PC-3 (cell line): ENCODE measurements around the gene MORN1. TPM values are rescaled to one million over a fixed set of nuclear protein-coding genes. Genes with fewer than 3 reads are reported as not detected.

ENCODE experiments used
- ATAC-seq: fragments of 200-7000 bp; cut with Tn5 transposase; 2 replicates; pipeline ENCODE4 v1.9.1; 2020; ENCODE audit warnings: mild to moderate bottlenecking, moderate library complexity
- BruUV-seq: library from RNA; stranded (reverse); fragments of 400-500 nt; replicated peaks from 2 replicates; lab custom pipeline; 2021; lab: Mats Ljungman, UMichigan
- CTCF ChIA-PET: fragments of 300-600 bp; sonication (Branson Sonifier 250); formaldehyde crosslinking; loops from one replicate; lab custom pipeline; 2022; ENCODE audit warnings: antibody characterized with exemption; lab: Charles Lee
- POLR2A ChIA-PET: fragments of 300-600 bp; sonication (Branson Sonifier 250); formaldehyde crosslinking; loops from one replicate; lab custom pipeline; 2022; ENCODE audit warnings: antibody characterized with exemption; ENCODE audit not compliant: unreplicated experiment; lab: Charles Lee
- DNase-seq: peaks from one replicate; pipeline ENCODE4 v3.0.0-alpha.2; 2015
- H2AFZ ChIP-seq: fragments of 300-600 bp; sonication (generic); 2 replicates; pipeline ENCODE4 v1.6.0; 2016; ENCODE audit warnings: antibody characterized with exemption, low read length
- H3F3A ChIP-seq: fragments of 300-600 bp; sonication (generic); one replicate; pipeline ENCODE4 v1.6.0; 2017; ENCODE audit warnings: antibody characterized with exemption, low read length, control low read depth, mild to moderate bottlenecking; ENCODE audit not compliant: unreplicated experiment
- H3K27ac ChIP-seq: fragments of 300-600 bp; sonication (generic); 2 replicates; pipeline ENCODE4 v1.5.1; 2016; ENCODE audit warnings: mild to moderate bottlenecking, low read length
- H3K27me3 ChIP-seq: fragments of 300-600 bp; sonication (generic); 2 replicates; pipeline ENCODE4 v1.6.1; 2016; ENCODE audit warnings: low read length, mixed read lengths
- H3K36me3 ChIP-seq: fragments of 300-600 bp; sonication (generic); 2 replicates; pipeline ENCODE4 v1.6.1; 2016; ENCODE audit warnings: low read depth, mixed run types, low read length, mixed read lengths
- H3K4me1 ChIP-seq: fragments of 300-600 bp; sonication (generic); 2 replicates; pipeline ENCODE4 v1.5.1; 2016; ENCODE audit warnings: low read length; ENCODE audit not compliant: insufficient read depth
- H3K4me2 ChIP-seq: fragments of 300-600 bp; sonication (generic); 2 replicates; pipeline ENCODE4 v1.6.0; 2016; ENCODE audit warnings: low read length
- H3K4me3 ChIP-seq: fragments of 300-600 bp; sonication (generic); 2 replicates; pipeline ENCODE4 v1.5.1; 2016; ENCODE audit warnings: mild to moderate bottlenecking, low read length, mixed read lengths
- H3K79me2 ChIP-seq: fragments of 300-600 bp; sonication (generic); 2 replicates; pipeline ENCODE4 v1.6.1; 2017; ENCODE audit warnings: low read length, mixed read lengths
- H3K9ac ChIP-seq: fragments of 300-600 bp; sonication (generic); 2 replicates; pipeline ENCODE4 v1.6.0; 2016; ENCODE audit warnings: mild to moderate bottlenecking, low read length
- H3K9me2 ChIP-seq: fragments of 300-600 bp; sonication (generic); replicated peaks from 2 replicates; pipeline ENCODE4 v1.6.1; 2016; ENCODE audit warnings: mixed run types, low read length, mixed read lengths
- H3K9me3 ChIP-seq: fragments of 300-600 bp; sonication (generic); 2 replicates; pipeline ENCODE4 v1.6.1; 2016; ENCODE audit warnings: low read length, mixed read lengths
- H4K20me1 ChIP-seq: fragments of 300-600 bp; sonication (generic); 2 replicates; pipeline ENCODE4 v1.6.1; 2016; ENCODE audit warnings: low read length, mixed read lengths
- EZH2 ChIP-seq: fragments of 300-600 bp; sonication (generic); IDR thresholded peaks from one replicate; pipeline ENCODE4 v1.6.1; 2017; ENCODE audit warnings: antibody characterized with exemption, mild to moderate bottlenecking, low read length; ENCODE audit not compliant: unreplicated experiment
- EZH2phosphoT487 ChIP-seq: fragments of 300-600 bp; sonication (generic); IDR thresholded peaks from 2 replicates; pipeline ENCODE4 v1.6.1; 2018; ENCODE audit warnings: mild to moderate bottlenecking, antibody characterized with exemption, low read length, borderline replicate concordance
- intact Hi-C: fragments of 100-400 bp; cut with micrococcal nuclease; formaldehyde crosslinking; loops from 2 replicates; pipeline ENCODE4 v1.9.0; 2023
- total RNA-seq: library from RNA; depleted of rRNA; stranded (reverse); fragments of >200 nt; gene quantifications from 2 replicates; pipeline ENCODE4 v1.2.3, GENCODE V29; 2014
- TF ChIP-seq, protein P1 (sequence below): fragments of 300-600 bp; sonication (generic); conservative IDR thresholded peaks from 2 replicates; pipeline ENCODE4 v1.5.1; 2017; ENCODE audit warnings: antibody characterized with exemption, low read depth, mild to moderate bottlenecking, low read length

MORN1 gene
- total RNA-seq, 1 experiment from 2014 or later = 11.2 TPM

DNA sequence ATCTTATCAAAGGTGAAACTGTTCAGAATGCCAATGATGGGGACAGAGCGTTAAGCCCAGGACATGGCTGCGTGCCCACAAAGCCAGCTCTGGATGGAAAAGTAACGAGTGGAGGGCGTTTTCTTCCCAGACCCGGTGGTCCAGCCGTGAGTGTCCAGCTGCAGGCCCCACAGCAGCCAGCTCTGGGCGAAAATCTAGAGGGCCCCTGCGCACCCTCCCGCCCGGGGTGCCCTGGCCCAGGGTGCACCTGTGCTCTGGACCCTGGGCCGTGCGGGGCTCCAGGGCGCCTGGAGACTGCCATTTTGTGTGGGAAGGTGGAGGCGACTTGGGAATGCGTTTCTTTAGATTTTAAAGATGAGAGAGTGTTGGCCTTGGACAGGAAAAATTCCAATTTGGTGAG lies 104.4 kb downstream of the MORN1 start:
- Histone ChIP-seq H3K4me3 (no peak overlapping the region), H3K4me2 (no peak overlapping the region), H3K36me3 (no peaks in the 10 kb centered on the region), H3K79me2 (peaks cover 85% of the 10 kb centered on the region), H2AFZ (no peak overlapping the region), H3K27ac (no peak overlapping the region), H3K9ac (no peak overlapping the region), H3K9me3 (no peaks in the 10 kb centered on the region), H3F3A (no peaks in the 10 kb centered on the region), H3K4me1 (no peaks in the 10 kb centered on the region), H3K27me3 (no peaks in the 10 kb centered on the region), H4K20me1 (peaks cover 36% of the 10 kb centered on the region), H3K9me2 (no peaks in the 10 kb centered on the region)
- TF ChIP-seq, protein P1, sequence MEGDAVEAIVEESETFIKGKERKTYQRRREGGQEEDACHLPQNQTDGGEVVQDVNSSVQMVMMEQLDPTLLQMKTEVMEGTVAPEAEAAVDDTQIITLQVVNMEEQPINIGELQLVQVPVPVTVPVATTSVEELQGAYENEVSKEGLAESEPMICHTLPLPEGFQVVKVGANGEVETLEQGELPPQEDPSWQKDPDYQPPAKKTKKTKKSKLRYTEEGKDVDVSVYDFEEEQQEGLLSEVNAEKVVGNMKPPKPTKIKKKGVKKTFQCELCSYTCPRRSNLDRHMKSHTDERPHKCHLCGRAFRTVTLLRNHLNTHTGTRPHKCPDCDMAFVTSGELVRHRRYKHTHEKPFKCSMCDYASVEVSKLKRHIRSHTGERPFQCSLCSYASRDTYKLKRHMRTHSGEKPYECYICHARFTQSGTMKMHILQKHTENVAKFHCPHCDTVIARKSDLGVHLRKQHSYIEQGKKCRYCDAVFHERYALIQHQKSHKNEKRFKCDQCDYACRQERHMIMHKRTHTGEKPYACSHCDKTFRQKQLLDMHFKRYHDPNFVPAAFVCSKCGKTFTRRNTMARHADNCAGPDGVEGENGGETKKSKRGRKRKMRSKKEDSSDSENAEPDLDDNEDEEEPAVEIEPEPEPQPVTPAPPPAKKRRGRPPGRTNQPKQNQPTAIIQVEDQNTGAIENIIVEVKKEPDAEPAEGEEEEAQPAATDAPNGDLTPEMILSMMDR = no peak
- no peak for TF ChIP-seq EZH2phosphoT487
- TF ChIP-seq EZH2 = no peak
- intact Hi-C loops = no loop called here
- ChIA-PET CTCF (no interaction called here), POLR2A (no interaction called here)
- DNase-seq (no peak), ATAC-seq (no peak)
- BruUV-seq = no TSS peak

GRCh38 chr1:2284932-2285331 lies 106.4 kb downstream of the MORN1 start:
- H3K36me3 ChIP-seq = no peaks in the 10 kb centered on the region
- H3K4me1 ChIP-seq = no peaks in the 10 kb centered on the region
- POLR2A ChIA-PET = no interaction called here
- H3F3A ChIP-seq = no peaks in the 10 kb centered on the region
- no peaks in the 10 kb centered on the region for H3K9me3 ChIP-seq
- H3K27ac ChIP-seq = no peak overlapping the region
- H3K27me3 ChIP-seq = no peaks in the 10 kb centered on the region
- H4K20me1 ChIP-seq = peaks cover 22% of the 10 kb centered on the region
- no peak overlapping the region for H3K4me3 ChIP-seq
- no peak for TF ChIP-seq EZH2
- TF ChIP-seq EZH2phosphoT487 = no peak
- no peaks in the 10 kb centered on the region for H3K9me2 ChIP-seq
- intact Hi-C loops = no loop called here
- no peak for ATAC-seq
- no peak overlapping the region for H2AFZ ChIP-seq
- no peak overlapping the region for H3K4me2 ChIP-seq
- H3K79me2 ChIP-seq = peaks cover 69% of the 10 kb centered on the region
- no peak overlapping the region for H3K9ac ChIP-seq
- CTCF ChIA-PET = interaction anchor here (0.6 kb wide), 1 partner anchor 274 kb away, joined by 3 read pairs; no protein-coding TSS in a partner anchor
- no TSS peak for BruUV-seq
- DNase-seq = no peak

DNA sequence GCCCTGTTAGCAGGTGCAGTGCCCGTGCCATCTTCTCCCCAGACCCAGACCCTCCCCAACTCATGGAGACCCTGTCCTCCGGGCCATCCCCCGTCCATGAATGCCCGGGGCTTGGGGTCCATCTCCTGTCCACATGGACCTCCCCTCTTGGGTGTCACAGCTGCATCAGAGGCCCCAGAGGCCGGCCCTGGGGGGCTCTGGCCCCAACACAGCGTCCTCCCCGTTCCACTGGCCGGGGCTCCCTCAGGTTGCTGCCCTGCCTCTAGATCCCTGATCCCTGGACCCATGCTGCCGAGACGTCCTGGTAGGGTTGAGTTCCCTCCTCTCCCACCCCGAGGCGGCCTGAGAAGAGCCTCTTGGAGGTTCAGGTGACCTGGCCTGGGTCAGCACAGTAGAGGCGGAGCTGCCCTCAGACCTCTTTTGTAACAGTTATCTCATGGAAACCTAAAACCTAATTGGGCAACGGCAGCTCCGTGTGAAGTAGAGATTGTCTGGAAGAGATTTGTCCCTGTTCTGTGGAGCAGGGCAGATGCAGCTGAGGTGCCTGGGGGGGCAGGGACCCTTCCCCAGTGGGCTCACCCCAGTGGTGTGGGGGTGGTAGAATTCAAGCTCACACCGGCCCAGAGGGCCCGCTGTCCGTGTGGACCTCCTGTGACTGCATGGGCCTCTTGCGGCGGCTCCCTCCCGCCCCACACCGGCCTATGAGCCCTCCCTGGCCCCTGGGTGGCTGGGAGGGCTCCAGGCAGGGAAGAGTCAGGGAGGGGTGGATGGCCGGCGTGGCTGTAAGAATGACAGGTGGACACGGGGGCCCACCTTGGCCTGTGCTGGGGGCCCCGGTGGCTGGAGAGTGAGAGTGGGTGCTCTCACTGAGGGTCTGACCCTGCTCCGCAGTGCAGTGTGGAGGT lies 107.1 kb downstream of the MORN1 start:
- no peak for ATAC-seq
- TF ChIP-seq, protein P1 = no peak
- TF ChIP-seq EZH2phosphoT487 (no peak), EZH2 (no peak)

More for the DNA sequence above, 107.1 kb downstream of the MORN1 start:
- Histone ChIP-seq H3K27me3 (no peaks in the 10 kb centered on the region), H4K20me1 (peaks cover 18% of the 10 kb centered on the region), H3K9ac (no peak overlapping the region), H3K9me2 (no peaks in the 10 kb centered on the region), H3K4me2 (no peak overlapping the region), H3K36me3 (no peaks in the 10 kb centered on the region), H3K4me3 (no peak overlapping the region), H3K9me3 (no peaks in the 10 kb centered on the region), H3F3A (no peaks in the 10 kb centered on the region), H3K79me2 (peaks cover 71% of the 10 kb centered on the region), H3K27ac (no peak overlapping the region), H3K4me1 (no peaks in the 10 kb centered on the region), H2AFZ (no peak overlapping the region)
- BruUV-seq = no TSS peak
- ChIA-PET POLR2A (no interaction called here), CTCF (interaction anchor here (0.6 kb wide), 1 partner anchor 274 kb away, joined by 3 read pairs; no protein-coding TSS in a partner anchor)
- intact Hi-C loops = no loop called here
- no peak for DNase-seq
